GM12891 (cell line): ENCODE data around the gene CATSPERE.

Experiments used
- PAX5 ChIP-seq: IDR thresholded peaks from 2 replicates; pipeline ENCODE4 v1.6.1; 2011; ENCODE audit warnings: low read length, moderate library complexity, mild to moderate bottlenecking; ENCODE audit not compliant: insufficient read depth, severe bottlenecking
- POLR2A ChIP-seq: IDR thresholded peaks from 2 replicates; pipeline ENCODE4 v1.6.1; 2011; ENCODE audit warnings: low read depth, low read length, control low read depth
- POLR2AphosphoS5 ChIP-seq: IDR thresholded peaks from 2 replicates; pipeline ENCODE4 v1.6.1; 2011; ENCODE audit warnings: low read depth, low read length, control low read depth
- POU2F2 ChIP-seq: IDR thresholded peaks from 2 replicates; pipeline ENCODE4 v1.6.1; 2011; ENCODE audit warnings: low read depth, mild to moderate bottlenecking, control low read depth, low read length, moderate library complexity
- SPI1 ChIP-seq: IDR thresholded peaks from 2 replicates; pipeline ENCODE4 v1.6.1; 2011; ENCODE audit warnings: low read depth, low read length, control low read depth
- TAF1 ChIP-seq: IDR thresholded peaks from 2 replicates; pipeline ENCODE4 v1.6.1; 2011; ENCODE audit warnings: low read depth, low read length, control low read depth

DNA sequence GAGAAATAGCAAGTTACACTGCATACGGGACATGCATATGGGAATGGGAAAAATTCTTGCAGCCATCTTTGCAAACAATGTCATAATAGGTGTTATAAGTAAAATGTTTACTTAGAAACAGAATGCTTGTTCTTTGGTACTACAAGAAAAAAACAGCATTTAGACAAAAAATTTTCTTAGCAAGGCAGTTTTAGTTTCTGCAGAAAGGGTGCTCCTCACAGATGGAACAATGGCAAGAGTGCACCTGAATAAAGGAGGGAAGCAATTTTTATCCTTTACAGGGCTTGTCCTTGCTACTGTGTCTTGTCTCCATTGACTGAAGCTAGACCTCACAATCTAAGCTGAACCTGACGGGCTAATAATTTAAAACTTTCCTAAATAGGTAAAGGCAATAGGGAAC is 112.7 kb downstream of the CATSPERE start:
- TF ChIP-seq POLR2AphosphoS5 (no peak), POLR2A (no peak), SPI1 (no peak), TAF1 (no peak), POU2F2 (no peak), PAX5 (no peak)
